Endothelial cell of coronary artery (primary cell): ENCODE data around the gene PCCA. TPM values are rescaled to one million over a fixed set of nuclear protein-coding genes. Genes with fewer than 3 reads are reported as not detected.

ENCODE experiments used
- total RNA-seq: library from RNA; depleted of rRNA; stranded (reverse); fragments of >200 nt; gene quantifications from 2 replicates; pipeline ENCODE4 v1.2.3, GENCODE V29; 2014

Gene PCCA, protein sequence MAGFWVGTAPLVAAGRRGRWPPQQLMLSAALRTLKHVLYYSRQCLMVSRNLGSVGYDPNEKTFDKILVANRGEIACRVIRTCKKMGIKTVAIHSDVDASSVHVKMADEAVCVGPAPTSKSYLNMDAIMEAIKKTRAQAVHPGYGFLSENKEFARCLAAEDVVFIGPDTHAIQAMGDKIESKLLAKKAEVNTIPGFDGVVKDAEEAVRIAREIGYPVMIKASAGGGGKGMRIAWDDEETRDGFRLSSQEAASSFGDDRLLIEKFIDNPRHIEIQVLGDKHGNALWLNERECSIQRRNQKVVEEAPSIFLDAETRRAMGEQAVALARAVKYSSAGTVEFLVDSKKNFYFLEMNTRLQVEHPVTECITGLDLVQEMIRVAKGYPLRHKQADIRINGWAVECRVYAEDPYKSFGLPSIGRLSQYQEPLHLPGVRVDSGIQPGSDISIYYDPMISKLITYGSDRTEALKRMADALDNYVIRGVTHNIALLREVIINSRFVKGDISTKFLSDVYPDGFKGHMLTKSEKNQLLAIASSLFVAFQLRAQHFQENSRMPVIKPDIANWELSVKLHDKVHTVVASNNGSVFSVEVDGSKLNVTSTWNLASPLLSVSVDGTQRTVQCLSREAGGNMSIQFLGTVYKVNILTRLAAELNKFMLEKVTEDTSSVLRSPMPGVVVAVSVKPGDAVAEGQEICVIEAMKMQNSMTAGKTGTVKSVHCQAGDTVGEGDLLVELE
- total RNA-seq = 29.9 and 34.2 TPM in 2 replicates

DNA sequence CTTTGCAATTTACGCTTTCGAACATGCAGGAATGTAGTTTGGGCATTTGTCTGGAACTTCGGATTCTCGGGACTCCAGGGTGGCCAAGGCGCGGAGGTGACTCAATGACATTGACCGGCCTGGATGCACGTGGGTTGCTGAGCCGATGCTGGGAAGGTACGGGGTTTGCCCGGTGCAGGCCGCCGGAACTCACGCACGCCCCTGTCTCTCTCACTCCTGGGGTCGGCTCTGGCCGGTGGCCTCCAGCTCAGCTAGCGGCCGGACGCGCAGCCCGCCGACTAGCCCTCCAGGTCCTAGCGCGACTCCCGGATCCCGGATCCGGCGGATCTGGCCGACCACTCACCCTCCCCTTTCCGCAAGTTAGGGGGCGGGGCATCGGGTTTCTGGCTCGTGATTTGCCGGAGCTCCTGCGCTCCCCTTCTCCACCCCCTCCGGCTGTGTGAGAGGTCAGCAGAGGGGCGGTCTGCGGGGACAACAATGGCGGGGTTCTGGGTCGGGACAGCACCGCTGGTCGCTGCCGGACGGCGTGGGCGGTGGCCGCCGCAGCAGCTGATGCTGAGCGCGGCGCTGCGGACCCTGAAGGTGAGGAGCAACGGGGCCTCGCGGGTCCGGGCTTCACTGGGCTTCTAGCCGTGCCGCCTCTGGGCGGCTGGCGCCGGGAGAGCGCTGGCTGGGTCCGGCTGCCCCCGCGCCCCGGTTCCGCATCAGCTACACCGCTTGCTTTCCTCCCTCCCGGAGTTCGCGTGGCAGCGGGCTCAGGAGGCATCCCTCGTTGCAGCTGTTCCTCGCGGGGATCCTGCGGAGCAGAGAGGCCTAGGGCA, at the start of gene PCCA:
TSS of gene PCCA (plus strand) at position 450 of the 821 bp plus-strand sequence. CDS start at position 478, 28 bp downstream.

Other genes with a start within 250 kb of the PCCA start
- gene ZIC5, start 117.3 kb upstream of the PCCA start, total RNA-seq = not detected in 2 replicates
- gene ZIC2, start 107.3 kb upstream of the PCCA start, total RNA-seq = not detected in 2 replicates